ENCODE results near the gene HSD17B8. TPM values are rescaled to one million over a fixed set of nuclear protein-coding genes. Genes with fewer than 3 reads are reported as not detected.

HSD17B8 gene
- total and polyA plus RNA-seq, 2 donors (not counting 1 experiment from before 2014, with no cell fraction given), result 10.8 to 25.5 TPM

- CTCF ChIA-PET, result interaction anchor here (2.7 kb wide), 1 partner anchor 11 kb away, joined by 8 read pairs; no protein-coding TSS in a partner anchor
- POLR2A ChIA-PET, result no interaction called here
- no peak overlapping the region for H3K4me3 ChIP-seq (ENCODE audit: control extremely low read depth in 1 of 5, extremely low read depth in 1 of 5, insufficient read depth in 1 of 5, low read depth in 2 of 5, low read length in 4 of 5)
- no peaks in the 10 kb centered on the region for H4K20me1 ChIP-seq (ENCODE audit: control insufficient read depth, insufficient read depth, low read length, poor library complexity, severe bottlenecking)
- no peaks in the 10 kb centered on the region for H3K79me2 ChIP-seq (ENCODE audit: control insufficient read depth, insufficient read depth, low read length)
- H3K4me2 ChIP-seq (replicated peaks; ENCODE audit: low read depth, low read length, poor library complexity, severe bottlenecking), result no peak overlapping the region
- Mint-ChIP-seq H3K27ac (no peak overlapping the region), H3K4me1 (peaks cover 18% of the 10 kb centered on the region), H3K4me3 (no peak overlapping the region), H3K27me3 (peaks cover 43% of the 10 kb centered on the region), H3K9me3 (ENCODE audit: insufficient read depth) (peaks cover 12% of the 10 kb centered on the region)
- peaks cover 14 to 15% of the 10 kb centered on the region in 2 donors for H3K4me1 ChIP-seq (ENCODE audit: control insufficient read depth in 2 of 2, insufficient read depth in 2 of 2, low read length in 2 of 2)
- DNase-seq (no peak), ATAC-seq (ENCODE audit: low read depth) (no peak)
- no peak overlapping the region for H2AFZ ChIP-seq (ENCODE audit: insufficient read depth, low read depth, low read length, poor library complexity, severe bottlenecking)
- no peak overlapping the region for H3K9ac ChIP-seq (ENCODE audit: low read length)
- no peaks in the 10 kb centered on the region for H3K36me3 ChIP-seq (replicated peaks in 1 of 2; ENCODE audit: control extremely low read depth in 1 of 2, control insufficient read depth in 1 of 2, extremely low read depth in 1 of 2, insufficient read depth in 2 of 2, low read length in 1 of 2)
- intact Hi-C loops (cut with micrococcal nuclease), result no loop called here
- peaks cover 0 to 48% (median 9%) of the 10 kb centered on the region in 4 experiments for H3K27me3 ChIP-seq (replicated peaks in 1 of 4; ENCODE audit: control extremely low read depth in 1 of 4, control insufficient read depth in 3 of 4, insufficient read depth in 4 of 4, low read length in 3 of 4)
- peaks cover 0 to 16% (median 5%) of the 10 kb centered on the region in 3 donors for H3K9me3 ChIP-seq (ENCODE audit: control extremely low read depth in 1 of 3, control insufficient read depth in 2 of 3, insufficient read depth in 1 of 3, low read length in 2 of 3)
- no peak overlapping the region for H3K27ac ChIP-seq (ENCODE audit: low read length in 2 of 2)
- 90% methylated on average over 4 of the region's 4 CpGs for WGBS (ENCODE audit: insufficient coverage)
- TF ChIP-seq EZH2 (IDR thresholded peaks at IDR 0.05; ENCODE audit: borderline replicate concordance, insufficient read depth, low read depth, low read length, poor library complexity, severe bottlenecking) (no peak), CTCF (IDR thresholded peaks at IDR 0.05) (no peak)
These were observed 18.7 kb upstream of the HSD17B8 start for GRCh38 chr6:33185654-33186187.

GRCh38 chr6:33187809-33188208 is 16.6 kb upstream of the HSD17B8 start:
- Histone ChIP-seq H3K4me2 (replicated peaks; ENCODE audit: low read depth, low read length, poor library complexity, severe bottlenecking) (no peak overlapping the region), H3K4me1 (ENCODE audit: control insufficient read depth in 2 of 2, insufficient read depth in 2 of 2, low read length in 2 of 2) (peaks cover 27 to 28% of the 10 kb centered on the region in 2 donors), H4K20me1 (ENCODE audit: control insufficient read depth, insufficient read depth, low read length, poor library complexity, severe bottlenecking) (no peaks in the 10 kb centered on the region), H3K27ac (ENCODE audit: low read length in 2 of 2) (no peak overlapping the region), H3K79me2 (ENCODE audit: control insufficient read depth, insufficient read depth, low read length) (no peaks in the 10 kb centered on the region), H3K36me3 (replicated peaks in 1 of 2; ENCODE audit: control extremely low read depth in 1 of 2, control insufficient read depth in 1 of 2, extremely low read depth in 1 of 2, insufficient read depth in 2 of 2, low read length in 1 of 2) (no peaks in the 10 kb centered on the region), H3K9me3 (ENCODE audit: control extremely low read depth in 1 of 3, control insufficient read depth in 2 of 3, insufficient read depth in 1 of 3, low read length in 2 of 3) (peaks cover 0 to 19% (median 5%) of the 10 kb centered on the region in 3 donors), H3K9ac (ENCODE audit: low read length) (no peak overlapping the region), H3K27me3 (replicated peaks in 1 of 4; ENCODE audit: control extremely low read depth in 1 of 4, control insufficient read depth in 3 of 4, insufficient read depth in 4 of 4, low read length in 3 of 4) (peaks cover 0 to 66% (median 19%) of the 10 kb centered on the region in 4 experiments), H2AFZ (ENCODE audit: insufficient read depth, low read depth, low read length, poor library complexity, severe bottlenecking) (no peak overlapping the region), H3K4me3 (ENCODE audit: control extremely low read depth in 1 of 5, extremely low read depth in 1 of 5, insufficient read depth in 1 of 5, low read depth in 2 of 5, low read length in 4 of 5) (no peak overlapping the region)
- no peak for ATAC-seq (ENCODE audit: low read depth)
- no peak overlapping the region for H3K4me3 Mint-ChIP-seq
- peaks cover 10% of the 10 kb centered on the region for H3K9me3 Mint-ChIP-seq (ENCODE audit: insufficient read depth)
- CTCF ChIA-PET, result interaction anchor here (2.7 kb wide), 1 partner anchor 9 kb away, joined by 8 read pairs; no protein-coding TSS in a partner anchor
- POLR2A ChIA-PET, result no interaction called here
- no peak for DNase-seq
- peaks cover 28% of the 10 kb centered on the region for H3K4me1 Mint-ChIP-seq
- H3K27ac Mint-ChIP-seq, result no peak overlapping the region
- peaks cover 49% of the 10 kb centered on the region for H3K27me3 Mint-ChIP-seq
- TF ChIP-seq CTCF (IDR thresholded peaks at IDR 0.05) (no peak), EZH2 (IDR thresholded peaks at IDR 0.05; ENCODE audit: borderline replicate concordance, insufficient read depth, low read depth, low read length, poor library complexity, severe bottlenecking) (no peak)
- intact Hi-C loops (cut with micrococcal nuclease), result no loop called here
- 58% methylated on average over 1 of the region's 1 CpG for WGBS (ENCODE audit: insufficient coverage)

Data from B cell (primary cell).